ENCODE results near the gene CELF1.

The CELF1 gene

DNA sequence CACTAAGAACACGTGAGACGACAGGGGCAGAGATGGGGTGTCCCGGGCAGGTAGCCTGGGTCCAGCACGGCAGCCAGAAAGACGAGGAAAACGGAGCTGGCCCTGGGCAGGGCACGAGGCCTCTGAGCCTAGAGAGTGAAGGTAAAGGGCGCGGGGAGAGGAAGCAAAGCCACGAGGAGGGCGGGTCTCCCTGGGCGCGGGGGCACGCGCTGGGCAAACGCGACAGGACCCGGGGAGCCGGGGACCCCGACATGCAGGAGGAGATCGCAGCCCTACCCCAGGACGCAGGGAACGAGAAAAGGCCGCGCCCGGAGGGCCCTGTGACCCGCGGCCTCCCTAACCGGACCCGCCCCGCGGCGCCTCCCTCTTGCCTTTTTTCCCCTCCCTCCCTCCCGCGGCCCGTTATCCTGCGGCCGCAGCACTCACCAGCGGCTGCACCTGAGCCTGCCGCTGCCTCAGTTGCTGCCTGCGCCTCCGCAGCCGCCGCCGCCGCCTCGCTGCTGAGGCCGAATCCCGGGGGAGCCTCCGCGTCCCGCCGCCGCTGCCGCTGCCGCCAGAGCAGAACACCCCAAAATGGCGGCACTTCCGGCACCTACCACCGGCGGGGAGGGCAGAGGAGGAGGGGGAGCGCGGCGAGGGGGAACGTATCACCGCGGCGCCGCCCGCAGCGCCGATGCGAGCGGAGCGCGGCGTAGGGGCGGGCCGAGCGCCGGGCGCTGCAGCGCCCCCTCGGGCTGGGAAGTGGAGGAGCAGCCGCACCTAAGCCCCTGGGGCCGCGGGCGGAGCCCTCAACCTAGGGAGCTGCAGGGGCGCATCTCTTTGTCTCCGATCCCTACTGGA is at the start of gene CELF1:
Gene CELF1, minus strand, starts transcription at position 567 of the 840 bp plus-strand sequence. CDS start 53,609 bp downstream, outside the sequence.
- peak; percentile 95 for DNase-seq

DNA sequence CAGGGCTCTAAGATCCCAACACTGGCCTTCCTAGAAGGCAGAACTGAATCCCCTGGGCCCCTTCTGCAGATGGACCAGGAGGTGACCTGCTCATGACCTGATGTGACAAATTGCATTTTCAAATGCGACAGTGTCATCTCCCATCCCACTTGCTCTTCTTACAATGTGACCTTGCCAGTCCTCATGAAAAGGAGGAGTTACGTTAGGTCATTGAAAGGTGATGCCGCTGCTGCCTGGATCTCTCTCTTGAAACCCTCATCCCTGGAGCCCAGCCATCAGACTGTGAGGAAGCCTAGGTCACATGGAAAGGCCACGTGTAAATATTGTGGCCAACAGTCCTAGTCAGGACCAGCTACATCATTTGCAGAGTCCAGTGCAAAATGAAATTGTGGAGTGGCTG is 47.0 kb upstream of the CELF1 start:
- no peak for DNase-seq

DNA sequence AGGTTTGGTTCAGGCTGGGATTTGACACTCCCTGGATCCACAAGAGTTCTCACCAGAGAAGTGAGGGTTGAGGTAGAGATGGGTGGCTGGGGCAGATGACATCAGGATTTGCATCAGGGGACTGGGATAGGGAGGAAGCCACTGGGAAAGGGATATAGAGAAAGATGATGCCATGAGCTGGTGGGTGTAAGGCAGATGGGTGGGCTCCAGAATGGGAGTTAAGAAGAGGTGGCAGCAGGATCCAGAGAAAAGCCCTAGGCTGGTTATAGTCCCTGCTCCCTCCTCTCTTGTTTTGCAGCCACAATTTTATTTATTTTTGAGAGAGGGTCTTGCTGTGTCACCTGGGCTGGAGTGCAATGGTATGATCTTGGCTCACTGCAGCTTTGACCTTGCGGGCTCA is 43.0 kb upstream of the CELF1 start:
- no peak for DNase-seq

DNA sequence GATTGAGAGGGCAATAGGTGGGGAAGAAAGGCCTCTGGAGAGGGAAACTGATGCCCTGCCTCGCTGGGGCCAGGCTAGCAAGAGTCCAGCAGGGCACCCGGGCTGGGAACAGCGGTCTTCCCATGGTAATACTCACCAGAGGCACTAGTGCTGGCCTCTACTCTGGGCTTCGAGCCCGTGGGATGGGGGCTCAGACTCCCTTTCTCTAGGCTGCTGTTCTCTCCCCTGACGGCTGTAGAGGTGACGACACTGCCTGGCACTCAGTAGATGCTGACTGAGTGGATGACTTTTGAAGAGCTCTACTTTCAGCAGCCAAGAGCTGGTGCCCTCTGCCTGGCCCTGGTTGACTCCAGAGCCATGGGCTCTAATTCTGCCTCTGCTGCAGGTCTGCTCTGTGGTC is 42.1 kb upstream of the CELF1 start:
- DNase-seq, result no peak

DNA sequence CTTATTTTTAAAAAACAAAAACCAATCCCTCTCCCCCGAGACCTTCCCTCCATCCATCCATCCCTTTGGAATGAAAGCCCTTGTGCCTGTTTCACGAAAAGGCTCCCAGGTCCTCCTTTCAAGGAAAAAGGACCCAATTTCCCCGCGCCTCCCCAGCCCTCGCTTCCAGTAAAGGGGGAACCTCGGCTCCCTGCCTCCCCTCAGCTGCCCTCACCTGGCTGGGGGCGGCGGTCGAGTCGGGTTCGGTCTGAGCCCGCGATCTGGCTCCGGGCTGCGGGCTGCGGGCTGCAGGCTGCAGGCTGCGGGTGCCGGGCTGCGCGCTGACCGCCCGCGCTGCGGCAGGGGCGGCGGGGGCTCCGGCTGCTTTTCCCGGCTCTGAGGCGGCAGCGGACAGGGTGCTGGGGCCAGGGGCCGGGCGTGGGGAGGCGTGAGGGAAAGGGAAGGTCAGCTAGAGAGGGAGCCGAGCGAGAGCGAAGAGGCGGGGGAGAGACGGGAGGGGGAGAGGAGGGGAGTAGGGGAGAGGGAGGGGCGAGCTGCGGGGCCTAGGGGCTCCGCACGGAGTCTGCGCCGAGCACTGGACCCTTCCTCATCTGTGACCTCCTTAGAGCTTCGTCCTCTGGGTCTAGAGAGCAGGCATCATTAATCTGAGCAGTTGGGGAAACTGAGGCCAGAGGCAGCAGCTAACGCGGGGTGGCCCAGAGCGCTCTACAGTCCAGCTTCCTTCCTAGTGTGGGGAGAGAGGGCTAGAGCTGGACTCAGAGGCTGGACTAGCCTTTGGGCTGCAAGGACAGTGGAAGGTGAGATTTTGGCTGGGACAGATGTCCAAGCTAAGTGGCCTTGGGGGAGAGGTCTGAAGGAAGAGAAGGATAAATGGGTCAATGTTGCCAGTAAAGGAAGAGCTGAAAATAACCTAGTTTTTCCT is 41.3 kb upstream of the CELF1 start, which contains the start of gene C1QTNF4:
Gene C1QTNF4, minus strand, starts transcription at position 478 of the 922 bp plus-strand sequence. CDS start 3,601 bp downstream, outside the sequence.
- DNase-seq, result no peak

DNA sequence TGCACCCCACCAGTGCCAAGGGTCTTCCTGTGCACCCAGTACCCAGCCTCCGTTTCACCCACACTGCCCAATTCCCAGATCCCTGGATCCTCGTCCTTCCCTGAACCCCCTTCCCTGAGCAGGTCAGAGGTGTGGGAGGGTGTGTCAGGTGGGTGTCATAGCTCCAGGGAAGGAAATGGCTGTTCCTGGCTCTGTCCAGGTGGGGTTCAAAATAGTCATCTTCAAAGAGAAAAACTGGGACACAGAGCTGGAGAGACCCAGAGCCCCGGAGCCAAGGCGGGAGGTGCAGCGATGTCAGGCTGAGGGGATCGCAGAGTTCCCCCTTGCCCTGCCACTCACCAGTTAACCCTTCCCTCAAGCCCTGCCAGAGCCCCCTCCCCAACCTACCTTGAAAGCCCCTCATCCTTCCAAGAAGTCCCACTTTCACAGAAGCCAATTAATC is 40.6 kb upstream of the CELF1 start:
- no peak for DNase-seq

DNA sequence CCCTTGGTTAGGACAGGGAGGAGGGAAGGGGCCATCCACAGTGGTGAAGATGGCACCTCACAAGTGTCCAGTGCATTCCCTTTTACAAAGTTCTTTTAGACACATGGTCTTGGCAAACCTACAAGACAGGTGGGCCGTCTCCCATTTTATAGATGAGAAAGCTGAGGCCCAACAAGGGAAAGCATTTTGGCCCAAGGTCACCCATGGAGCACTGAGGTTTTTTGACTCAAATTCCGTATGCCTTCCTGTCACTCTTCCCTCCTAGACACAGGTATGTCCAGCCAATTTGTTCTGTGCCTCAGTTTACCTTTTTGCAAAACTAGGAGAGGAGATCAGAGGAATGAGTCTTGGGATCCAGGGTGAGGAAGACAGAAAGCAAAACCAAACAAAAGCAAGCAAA is 40.0 kb upstream of the CELF1 start:
- no peak for DNase-seq

DNA sequence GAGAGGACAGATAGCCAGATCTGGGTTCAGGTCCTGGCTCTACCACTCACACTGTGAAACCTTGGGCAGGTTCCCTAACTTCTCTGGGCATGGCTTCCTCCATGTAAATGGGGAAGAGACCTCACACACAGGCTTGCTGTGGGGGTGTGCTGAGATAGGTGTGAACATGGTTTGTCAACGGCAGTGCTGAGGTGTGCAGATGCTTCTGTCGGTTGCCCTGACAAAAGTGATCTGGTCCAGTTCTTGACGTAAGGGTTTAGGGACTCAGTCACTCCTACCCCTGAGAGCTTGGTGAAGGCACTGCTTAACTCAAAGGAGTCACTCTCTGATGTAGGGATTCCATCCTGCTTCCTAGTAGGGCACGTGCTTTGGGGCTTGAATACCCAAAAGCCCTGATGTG is 39.3 kb upstream of the CELF1 start:
- no peak for DNase-seq

DNA sequence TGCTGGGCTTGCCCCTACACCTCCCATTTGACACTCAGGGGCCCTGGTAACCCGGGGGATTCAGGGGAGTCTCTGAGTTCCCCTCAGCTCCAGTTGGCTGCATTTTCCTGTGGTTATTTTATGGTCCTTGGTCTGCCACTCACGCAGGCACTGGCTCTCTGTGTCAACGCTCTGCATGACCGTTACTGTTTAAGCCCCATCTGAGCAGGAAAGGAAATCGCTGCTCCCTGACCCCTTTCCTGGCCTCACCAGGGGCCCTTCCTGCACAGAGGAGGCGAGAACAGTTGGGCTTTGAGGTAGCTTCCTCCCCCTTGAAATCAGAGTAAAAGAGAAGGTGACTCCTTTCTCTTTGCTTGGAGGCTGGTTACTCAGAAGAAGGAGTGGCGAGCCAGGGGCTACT is 38.8 kb upstream of the CELF1 start:
- DNase-seq, result no peak

DNA sequence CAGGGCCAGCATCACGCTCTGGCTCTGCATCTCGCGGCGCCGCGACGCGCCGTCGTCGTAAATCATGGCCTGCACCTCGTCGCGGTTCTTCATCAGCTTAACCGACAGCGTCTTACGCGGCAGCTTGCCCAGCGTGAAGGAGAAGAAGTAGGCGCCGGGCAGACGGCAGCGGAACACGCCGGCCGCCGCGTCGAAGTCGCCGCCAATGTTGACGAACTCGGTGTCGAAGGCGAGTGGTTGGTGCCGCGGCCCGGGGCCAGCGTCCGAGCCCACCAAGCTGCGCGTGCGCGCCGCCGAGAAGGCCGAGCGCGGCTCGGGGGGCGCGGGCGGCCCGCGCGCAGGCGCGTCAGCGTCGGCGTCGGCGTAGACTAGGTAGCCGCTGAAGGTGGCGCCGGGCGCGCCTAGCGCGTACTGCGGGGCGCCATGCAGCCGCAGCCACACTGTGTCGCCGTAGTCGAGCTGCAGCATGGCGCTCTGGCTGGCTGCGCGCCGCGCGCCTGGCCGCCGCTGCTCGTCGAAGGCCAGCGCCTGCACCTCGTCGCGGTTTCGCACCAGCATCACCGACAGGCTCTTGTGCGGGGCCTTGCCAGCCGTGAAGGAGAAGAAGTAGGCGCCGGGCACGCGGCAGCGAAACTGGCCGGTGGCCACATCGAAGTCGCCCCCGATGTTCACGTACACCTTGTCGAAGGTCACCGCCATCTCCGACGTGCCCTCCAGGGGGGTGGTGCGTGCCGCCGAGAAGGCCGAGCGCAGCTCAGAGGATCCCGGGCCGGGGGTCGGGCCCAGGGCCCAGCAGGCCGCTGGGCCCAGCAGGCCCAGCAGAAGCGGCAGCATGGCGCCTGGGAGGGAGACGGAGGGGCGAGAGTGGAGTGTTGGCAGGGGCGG is 37.3 kb upstream of the CELF1 start:
- no peak for DNase-seq

DNA sequence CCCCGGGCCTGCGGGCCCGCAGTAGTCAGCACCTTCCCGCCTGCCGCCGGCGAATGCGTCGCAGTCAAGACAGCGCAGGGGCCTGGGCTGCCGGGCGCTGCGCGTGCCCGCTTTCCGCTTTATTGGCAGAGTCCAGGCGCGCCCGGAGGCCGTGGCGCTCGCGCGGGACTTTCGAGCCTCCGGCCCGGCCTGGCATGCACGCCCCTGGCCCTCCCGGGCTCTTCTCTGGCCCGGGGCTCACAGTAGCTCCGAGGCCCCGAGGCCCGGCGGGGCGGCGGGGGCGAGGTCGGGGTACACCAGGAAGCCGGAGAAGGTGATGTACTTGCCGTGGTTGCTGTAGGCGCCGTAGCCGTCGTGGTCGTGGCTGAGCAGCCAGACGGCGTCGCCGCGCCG is 36.6 kb upstream of the CELF1 start:
- DNase-seq, result no peak

DNA sequence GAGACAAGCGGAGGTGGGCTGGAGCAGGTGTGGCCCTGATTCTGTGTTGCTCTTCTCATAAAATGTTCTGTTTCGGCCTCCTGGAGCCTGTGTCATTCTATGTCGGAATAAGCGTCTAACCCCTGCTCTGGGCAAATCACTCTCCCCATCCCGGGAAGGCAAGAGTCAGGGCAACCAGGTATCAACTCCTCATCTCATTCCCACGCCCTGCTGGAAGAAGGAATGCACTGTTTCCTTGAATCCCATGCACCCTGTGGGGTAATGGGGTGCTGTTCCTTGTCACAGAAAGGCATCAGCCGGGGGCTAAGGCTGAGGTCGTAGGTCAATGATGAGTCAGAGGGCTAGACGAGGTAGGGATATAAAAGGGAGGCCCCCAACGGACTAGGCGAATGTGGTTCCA is 36.2 kb upstream of the CELF1 start:
- DNase-seq, result no peak

DNA sequence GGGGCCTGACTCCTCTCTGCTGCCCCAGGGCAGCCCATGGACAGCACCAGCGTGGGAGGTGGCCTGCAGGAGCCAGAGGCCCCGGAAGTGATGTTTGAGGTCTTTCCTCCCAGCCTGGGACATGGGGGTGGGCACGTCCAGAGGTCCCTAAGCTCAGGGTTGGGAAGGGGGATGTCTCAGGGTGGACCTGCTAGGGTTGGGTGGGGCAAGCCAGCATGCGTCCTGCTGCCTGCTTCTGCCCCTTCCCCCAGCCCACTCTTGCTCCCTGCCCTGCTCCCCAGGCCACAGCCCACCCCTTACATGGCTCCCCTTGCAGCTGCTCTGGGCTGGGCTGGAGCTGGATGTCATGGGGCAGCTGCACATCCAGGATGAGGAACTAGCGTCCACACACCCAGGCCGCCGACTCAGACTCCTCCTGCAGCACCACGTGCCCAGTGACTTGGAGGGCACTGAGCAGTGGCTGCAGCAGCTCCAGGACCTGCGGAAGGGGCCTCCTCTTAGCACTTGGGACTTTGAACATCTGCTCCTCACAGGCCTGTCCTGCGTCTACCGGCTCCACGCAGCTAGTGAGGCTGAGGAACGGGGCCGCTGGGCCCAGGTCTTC is 34.9 kb upstream of the CELF1 start:
- DNase-seq, result no peak

DNA sequence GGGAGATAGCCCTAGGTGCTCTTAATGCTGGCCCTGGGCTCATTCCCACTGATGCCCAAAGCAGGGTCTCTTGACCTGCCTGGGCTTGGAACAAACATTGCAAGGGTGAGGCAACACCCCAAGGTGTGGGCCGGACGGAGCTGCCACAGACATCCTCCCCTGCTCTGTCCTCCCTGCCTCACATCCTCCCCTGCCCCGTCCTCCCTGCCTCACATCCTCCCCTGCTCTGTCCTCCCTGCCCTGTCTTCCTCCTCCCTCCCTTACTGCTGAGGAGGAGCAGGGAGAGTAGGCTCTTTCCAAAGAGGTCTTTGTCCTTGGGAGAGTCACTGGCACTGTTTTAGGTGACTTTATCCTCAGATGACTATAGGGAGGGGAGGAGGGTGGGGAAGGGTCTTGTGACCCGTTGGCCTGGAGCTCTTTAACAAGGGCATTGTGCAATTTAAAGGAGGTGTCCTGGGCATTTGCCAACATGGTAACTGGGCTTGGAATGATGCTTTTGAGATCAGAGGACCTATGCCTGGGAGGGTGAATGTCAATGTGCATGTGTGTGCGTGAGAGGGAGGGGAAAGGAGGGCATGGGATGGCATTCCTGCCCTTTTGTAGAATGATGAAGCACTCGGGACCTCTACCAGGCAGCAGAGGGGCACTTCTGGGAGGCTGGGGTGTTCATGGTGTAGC is 34.2 kb upstream of the CELF1 start:
- DNase-seq, result no peak

DNA sequence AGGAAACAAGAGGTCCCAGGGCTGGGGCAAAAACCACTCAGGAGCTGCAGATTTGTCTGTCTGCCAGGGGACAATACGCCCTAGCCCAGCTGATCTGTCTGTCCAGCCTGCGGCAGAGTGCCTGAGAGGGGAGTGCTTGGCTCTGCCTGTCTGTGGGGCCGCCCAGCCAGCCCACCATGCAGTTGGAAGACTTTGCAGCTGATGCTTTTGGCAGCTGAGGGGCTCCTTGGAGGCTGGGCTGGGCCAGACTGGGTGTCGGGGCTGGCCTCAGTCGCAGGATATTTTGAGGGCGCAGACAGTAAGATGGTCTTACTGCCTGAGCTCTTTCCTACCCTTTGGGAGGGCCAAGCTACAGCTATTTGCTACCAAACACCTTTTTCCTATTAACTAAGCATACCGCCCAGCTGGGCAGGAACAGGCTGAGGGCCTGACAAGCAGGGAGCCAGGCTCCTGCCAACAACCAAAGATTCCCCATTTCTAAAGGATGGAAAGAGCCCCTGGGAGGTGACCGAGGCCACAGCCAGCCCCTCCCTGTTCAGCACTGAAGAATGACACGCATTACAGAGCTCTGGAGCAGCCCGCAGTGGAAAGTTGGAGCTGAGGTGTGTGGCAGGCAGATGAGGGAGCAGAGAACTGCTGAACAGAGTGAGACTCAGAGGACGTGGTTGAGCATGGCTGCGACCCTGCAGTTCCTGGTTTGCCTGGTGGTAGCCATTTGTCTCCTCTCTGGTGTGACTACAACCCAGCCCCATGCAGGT is 33.3 kb upstream of the CELF1 start, which contains the start of gene FAM180B:
Gene FAM180B, plus strand, starts transcription at position 581 of the 758 bp plus-strand sequence. Its CDS starts 91 bp downstream, at position 672.
- no peak for DNase-seq

DNA sequence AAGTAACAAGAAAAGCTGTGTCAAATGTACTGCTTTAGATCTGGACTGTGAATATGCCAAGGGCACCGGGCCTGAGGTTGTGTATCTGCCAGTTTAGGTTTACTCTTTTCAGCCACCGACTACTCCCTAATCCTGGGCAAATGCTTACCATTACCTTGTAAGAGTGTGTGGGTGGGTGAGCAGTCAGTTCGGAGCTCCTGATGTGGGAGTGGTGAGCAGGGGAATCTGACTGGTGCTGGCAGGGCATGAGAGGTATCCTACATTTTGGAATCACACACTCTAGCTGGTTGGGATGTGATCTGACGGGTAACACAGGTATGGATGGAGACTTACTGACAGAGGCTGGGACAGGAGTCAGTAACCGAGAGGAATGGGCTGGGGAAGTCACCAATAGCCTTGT is 30.9 kb upstream of the CELF1 start:
- no peak for DNase-seq

DNA sequence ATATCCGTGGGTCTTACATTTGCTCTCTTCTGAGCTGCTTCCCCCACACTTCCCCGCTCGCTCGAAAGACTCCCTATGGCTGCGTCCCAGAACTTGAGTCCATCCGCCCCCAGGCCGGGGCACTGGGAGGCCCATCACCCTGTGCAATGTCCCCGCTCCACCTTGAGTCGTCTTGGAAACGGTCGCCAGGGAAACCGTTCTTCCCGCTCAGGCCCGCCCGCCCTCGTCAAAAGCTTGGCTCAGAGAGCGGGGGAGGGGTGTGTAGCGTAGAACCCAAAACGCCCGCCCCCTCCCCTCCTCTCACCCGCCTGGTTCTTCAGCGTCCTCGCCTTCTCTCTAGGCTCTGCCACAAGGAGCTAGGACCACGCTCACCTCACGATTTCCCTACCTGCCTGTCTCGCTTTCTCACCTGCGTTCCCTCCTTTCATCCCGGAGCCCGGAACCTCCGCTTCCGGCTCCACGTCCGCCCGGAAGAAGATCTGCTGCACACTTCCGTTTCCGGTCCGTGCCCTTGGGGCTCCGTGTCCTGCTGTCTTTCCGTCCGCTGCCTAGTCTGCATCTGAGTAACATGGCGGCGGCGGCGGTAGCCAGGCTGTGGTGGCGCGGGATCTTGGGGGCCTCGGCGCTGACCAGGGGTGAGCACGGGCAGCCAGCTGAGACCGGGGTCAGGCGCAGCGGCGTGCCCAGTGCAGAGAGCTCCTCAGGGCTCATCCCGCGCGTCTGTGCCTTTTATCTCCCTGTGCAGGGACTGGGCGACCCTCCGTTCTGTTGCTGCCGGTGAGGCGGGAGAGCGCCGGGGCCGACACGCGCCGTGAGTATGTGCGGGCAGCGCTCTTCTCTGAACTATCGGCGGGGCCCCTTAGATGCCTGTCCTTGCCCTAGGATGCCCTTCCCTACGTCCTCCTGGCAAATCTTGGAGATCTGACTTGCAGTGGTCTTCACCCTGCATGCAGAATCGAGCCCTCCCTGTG is 25.9 kb upstream of the CELF1 start, which contains the start of the genes KBTBD4 and NDUFS3:
Gene KBTBD4, minus strand, starts transcription at position 447 of the 971 bp plus-strand sequence. Its CDS starts 19 bp downstream, at position 428.
Gene NDUFS3, plus strand, starts transcription at position 551 of the 971 bp plus-strand sequence. Its CDS starts 18 bp downstream, at position 569.
- DNase-seq, result peak; percentile 92

DNA sequence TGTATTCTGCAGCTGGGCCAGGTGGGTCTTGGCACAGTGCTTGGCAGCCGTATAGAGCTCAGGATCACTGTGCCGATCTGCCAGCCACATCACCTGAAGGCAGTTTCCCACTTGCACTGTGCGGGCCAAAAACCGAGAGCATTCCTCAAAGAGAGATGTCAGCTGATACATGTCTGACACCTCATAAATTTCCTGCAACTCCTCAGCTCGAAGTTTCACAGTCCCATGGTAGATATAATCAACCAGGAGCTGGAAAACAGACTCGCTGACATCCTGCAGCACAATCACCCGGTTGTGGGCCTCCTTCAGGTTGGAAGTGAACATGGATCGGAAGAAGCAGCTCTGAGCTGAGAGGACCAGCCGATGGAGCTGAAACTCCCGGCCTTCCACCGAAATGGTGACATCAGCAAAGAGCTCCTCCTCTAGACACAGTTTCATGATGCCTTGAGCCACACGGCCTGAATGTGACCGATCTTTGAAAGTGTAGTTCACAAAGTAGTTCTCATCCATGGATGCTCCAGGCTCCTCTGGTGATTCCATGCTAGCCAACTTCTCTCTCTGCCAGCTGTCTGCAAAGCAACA is 24.6 kb upstream of the CELF1 start:
- DNase-seq, result no peak

DNA sequence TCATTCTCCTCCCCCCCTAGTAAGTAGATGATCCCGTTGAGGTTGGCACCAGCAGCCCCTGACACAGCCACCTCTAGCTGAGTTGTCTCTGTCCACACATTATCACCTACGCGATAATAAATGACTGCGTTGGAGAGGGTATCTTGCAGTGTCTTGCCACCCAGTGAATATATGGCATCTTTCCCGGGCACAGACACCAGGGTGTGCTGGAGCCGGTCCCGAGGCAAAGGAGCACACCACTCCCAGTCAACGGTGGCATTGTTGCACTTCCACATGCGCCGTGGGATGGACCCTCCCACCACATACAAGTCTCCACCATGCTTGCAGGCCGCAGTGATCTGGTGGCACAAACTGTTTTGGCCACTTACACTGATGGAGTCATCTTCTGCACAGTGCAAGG is 20.4 kb upstream of the CELF1 start:
- DNase-seq, result no peak

Data from activated CD4-positive, alpha-beta T cell treated with anti-CD3 and anti-CD28 coated beads, Interleukin-10, Interleukin-2, amounts not matched to agents 100 ng/mL and 50 ng/mL, durations not matched to agents 16 hours and 8 hours (primary cell).